ENCODE data around the gene TNIP3. TPM values are rescaled to one million over a fixed set of nuclear protein-coding genes. Genes with fewer than 3 reads are reported as not detected.

TNIP3 gene
- total RNA-seq, 1 experiment from 2014 or later: not detected

DNA sequence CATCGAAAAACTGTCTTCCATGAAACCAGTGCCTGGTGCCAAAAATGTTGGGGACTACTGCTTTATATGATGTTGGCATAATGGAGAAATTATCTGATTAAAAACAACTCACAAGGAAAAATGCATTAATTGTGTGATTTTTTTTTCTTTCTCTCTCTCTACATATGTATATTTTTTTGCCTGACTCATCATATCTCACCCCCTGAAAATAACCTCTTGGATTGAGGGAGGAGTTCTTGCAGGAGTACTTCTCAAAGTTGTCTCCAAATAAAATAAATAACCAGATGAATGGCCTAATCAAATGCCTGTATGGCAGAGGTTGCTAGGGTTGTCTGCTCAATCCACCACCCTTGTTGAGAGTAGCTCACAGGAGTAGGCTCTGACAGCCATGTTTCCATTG lies 19.9 kb upstream of the TNIP3 start:
- no peak overlapping the region for H3K27ac ChIP-seq (ENCODE audit: low read length)
- intact Hi-C loops (cut with micrococcal nuclease; ENCODE audit: unreplicated experiment): no loop called here
- in situ Hi-C loops (cut with HindIII; ENCODE audit: low pct_unique_long_range_greater_than_20kb, low sequenced_read_pairs): no loop called here

DNA sequence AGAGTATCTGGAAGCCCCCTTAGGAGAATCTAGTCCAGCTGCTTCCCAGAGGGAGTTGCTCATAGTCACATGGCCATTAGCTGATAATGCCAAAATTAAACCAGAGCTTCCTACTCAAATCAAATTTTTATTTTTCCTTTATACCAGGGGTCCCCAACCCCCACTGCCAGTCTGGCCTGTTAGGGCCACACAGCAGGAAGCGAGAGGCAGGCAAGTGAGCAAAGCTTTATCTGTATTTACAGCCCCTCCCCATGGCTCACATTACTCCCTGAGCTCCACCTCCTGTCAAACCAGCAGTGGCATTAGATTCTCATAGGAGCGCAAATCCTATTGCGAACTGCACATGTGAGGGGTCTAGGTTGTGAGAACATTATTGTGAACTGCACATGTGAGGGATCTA lies 19.2 kb upstream of the TNIP3 start:
- ATAC-seq: no peak
- in situ Hi-C loops (cut with HindIII; ENCODE audit: low pct_unique_long_range_greater_than_20kb, low sequenced_read_pairs): no loop called here
- Histone ChIP-seq H3K4me1 (ENCODE audit: control insufficient read depth, insufficient read depth, low read length) (no peaks in the 10 kb centered on the region), H3K4me3 (ENCODE audit: low read depth in 2 of 2, low read length in 2 of 2) (no peak overlapping the region), H3K27me3 (ENCODE audit: control insufficient read depth, insufficient read depth, low read length) (no peaks in the 10 kb centered on the region), H3K27ac (ENCODE audit: low read length) (no peak overlapping the region), H3K9me3 (ENCODE audit: control insufficient read depth, insufficient read depth, low read depth, low read length) (no peaks in the 10 kb centered on the region), H3K36me3 (ENCODE audit: control insufficient read depth, insufficient read depth, low read length) (no peaks in the 10 kb centered on the region)
- BruUV-seq (replicated peaks): no TSS peak
- TF ChIP-seq SIN3A (IDR thresholded peaks at IDR 0.05; ENCODE audit: borderline replicate concordance, insufficient read depth, low read depth, low read length) (no peak), TCF7L2 (IDR thresholded peaks at IDR 0.05; ENCODE audit: low read depth, low read length) (no peak), POLR2AphosphoS5 (IDR thresholded peaks at IDR 0.05; ENCODE audit: low read depth, low read length) (no peak)
- TF ChIP-seq, protein P1, sequence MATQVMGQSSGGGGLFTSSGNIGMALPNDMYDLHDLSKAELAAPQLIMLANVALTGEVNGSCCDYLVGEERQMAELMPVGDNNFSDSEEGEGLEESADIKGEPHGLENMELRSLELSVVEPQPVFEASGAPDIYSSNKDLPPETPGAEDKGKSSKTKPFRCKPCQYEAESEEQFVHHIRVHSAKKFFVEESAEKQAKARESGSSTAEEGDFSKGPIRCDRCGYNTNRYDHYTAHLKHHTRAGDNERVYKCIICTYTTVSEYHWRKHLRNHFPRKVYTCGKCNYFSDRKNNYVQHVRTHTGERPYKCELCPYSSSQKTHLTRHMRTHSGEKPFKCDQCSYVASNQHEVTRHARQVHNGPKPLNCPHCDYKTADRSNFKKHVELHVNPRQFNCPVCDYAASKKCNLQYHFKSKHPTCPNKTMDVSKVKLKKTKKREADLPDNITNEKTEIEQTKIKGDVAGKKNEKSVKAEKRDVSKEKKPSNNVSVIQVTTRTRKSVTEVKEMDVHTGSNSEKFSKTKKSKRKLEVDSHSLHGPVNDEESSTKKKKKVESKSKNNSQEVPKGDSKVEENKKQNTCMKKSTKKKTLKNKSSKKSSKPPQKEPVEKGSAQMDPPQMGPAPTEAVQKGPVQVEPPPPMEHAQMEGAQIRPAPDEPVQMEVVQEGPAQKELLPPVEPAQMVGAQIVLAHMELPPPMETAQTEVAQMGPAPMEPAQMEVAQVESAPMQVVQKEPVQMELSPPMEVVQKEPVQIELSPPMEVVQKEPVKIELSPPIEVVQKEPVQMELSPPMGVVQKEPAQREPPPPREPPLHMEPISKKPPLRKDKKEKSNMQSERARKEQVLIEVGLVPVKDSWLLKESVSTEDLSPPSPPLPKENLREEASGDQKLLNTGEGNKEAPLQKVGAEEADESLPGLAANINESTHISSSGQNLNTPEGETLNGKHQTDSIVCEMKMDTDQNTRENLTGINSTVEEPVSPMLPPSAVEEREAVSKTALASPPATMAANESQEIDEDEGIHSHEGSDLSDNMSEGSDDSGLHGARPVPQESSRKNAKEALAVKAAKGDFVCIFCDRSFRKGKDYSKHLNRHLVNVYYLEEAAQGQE (IDR thresholded peaks at IDR 0.05; ENCODE audit: insufficient read depth in 1 of 2, low read depth in 2 of 2, low read length in 1 of 2): no peak
- TF ChIP-seq, protein P2, sequence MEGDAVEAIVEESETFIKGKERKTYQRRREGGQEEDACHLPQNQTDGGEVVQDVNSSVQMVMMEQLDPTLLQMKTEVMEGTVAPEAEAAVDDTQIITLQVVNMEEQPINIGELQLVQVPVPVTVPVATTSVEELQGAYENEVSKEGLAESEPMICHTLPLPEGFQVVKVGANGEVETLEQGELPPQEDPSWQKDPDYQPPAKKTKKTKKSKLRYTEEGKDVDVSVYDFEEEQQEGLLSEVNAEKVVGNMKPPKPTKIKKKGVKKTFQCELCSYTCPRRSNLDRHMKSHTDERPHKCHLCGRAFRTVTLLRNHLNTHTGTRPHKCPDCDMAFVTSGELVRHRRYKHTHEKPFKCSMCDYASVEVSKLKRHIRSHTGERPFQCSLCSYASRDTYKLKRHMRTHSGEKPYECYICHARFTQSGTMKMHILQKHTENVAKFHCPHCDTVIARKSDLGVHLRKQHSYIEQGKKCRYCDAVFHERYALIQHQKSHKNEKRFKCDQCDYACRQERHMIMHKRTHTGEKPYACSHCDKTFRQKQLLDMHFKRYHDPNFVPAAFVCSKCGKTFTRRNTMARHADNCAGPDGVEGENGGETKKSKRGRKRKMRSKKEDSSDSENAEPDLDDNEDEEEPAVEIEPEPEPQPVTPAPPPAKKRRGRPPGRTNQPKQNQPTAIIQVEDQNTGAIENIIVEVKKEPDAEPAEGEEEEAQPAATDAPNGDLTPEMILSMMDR (IDR thresholded peaks at IDR 0.05): no peak
- CTCF ChIA-PET: no interaction called here
- POLR2A ChIA-PET: no interaction called here
- intact Hi-C loops (cut with micrococcal nuclease; ENCODE audit: unreplicated experiment): no loop called here
- no peak for DNase-seq (ENCODE audit: low read depth, low spot score)

More for the DNA sequence above, 19.9 kb upstream of the TNIP3 start:
- H3K9me3 ChIP-seq (ENCODE audit: control insufficient read depth, insufficient read depth, low read depth, low read length): no peaks in the 10 kb centered on the region
- H3K27me3 ChIP-seq (ENCODE audit: control insufficient read depth, insufficient read depth, low read length): no peaks in the 10 kb centered on the region
- ChIA-PET CTCF (no interaction called here), POLR2A (no interaction called here)
- TF ChIP-seq, protein P1 (IDR thresholded peaks at IDR 0.05; ENCODE audit: insufficient read depth in 1 of 2, low read depth in 2 of 2, low read length in 1 of 2): no peak
- DNase-seq (ENCODE audit: low read depth, low spot score) (no peak), ATAC-seq (no peak)
- H3K36me3 ChIP-seq (ENCODE audit: control insufficient read depth, insufficient read depth, low read length): no peaks in the 10 kb centered on the region
- BruUV-seq (replicated peaks): no TSS peak
- H3K4me3 ChIP-seq (ENCODE audit: low read depth in 2 of 2, low read length in 2 of 2): no peak overlapping the region
- H3K4me1 ChIP-seq (ENCODE audit: control insufficient read depth, insufficient read depth, low read length): no peaks in the 10 kb centered on the region
